ENCODE data around the gene CECR2.

Gene CECR2

GRCh38 chr22:17569971-17570511 lies 200.8 kb downstream of the CECR2 start:
- H2BK120ac ChIP-seq (ENCODE audit: insufficient read depth, low read length, poor library complexity) = no peak overlapping the region
- peak overlapping the region; percentile 49 for H3K9ac ChIP-seq (ENCODE audit: low read length)
- no peak overlapping the region for H3K27ac ChIP-seq (ENCODE audit: low read depth, low read length)
- H2BK5ac ChIP-seq (ENCODE audit: low read depth, low read length, poor library complexity) = no peak overlapping the region
- no peaks in the 10 kb centered on the region for H3K9me3 ChIP-seq (ENCODE audit: insufficient read depth, low read depth, low read length)
- H4K12ac ChIP-seq (ENCODE audit: low read depth, low read length) = no peak overlapping the region
- peaks cover 16 to 19% of the 10 kb centered on the region in 2 experiments for H3K4me1 ChIP-seq (ENCODE audit: control insufficient read depth in 1 of 2, insufficient read depth in 2 of 2, low read length in 2 of 2)
- no peaks in the 10 kb centered on the region for H3K27me3 ChIP-seq (ENCODE audit: insufficient read depth, low read length)
- H2BK12ac ChIP-seq (ENCODE audit: low read length) = no peak overlapping the region
- H3K18ac ChIP-seq (ENCODE audit: low read length) = no peak overlapping the region
- DNase-seq = no peak
- H3K4me3 ChIP-seq (ENCODE audit: low read depth, low read length) = no peak overlapping the region
- no peak overlapping the region for H2AK5ac ChIP-seq (ENCODE audit: low read length)
- H3K4ac ChIP-seq (ENCODE audit: low read depth, low read length) = no peak overlapping the region
- H3K36me3 ChIP-seq (ENCODE audit: control insufficient read depth in 1 of 2, insufficient read depth in 2 of 2, low read length in 2 of 2) = no peaks in the 10 kb centered on the region
- H3K23ac ChIP-seq (ENCODE audit: low read length) = no peak overlapping the region
- no peak overlapping the region for H3K4me2 ChIP-seq (ENCODE audit: low read length)
- H4K91ac ChIP-seq (ENCODE audit: low read depth, low read length) = no peak overlapping the region
- H3K14ac ChIP-seq (ENCODE audit: low read length) = no peak overlapping the region
- H3K79me2 ChIP-seq (ENCODE audit: control insufficient read depth, insufficient read depth, low read length, poor library complexity) = peaks cover 3% of the 10 kb centered on the region
- H4K8ac ChIP-seq (ENCODE audit: low read depth, low read length) = no peak overlapping the region
- no CpG with 5 or more reads among the region's 8 CpGs for WGBS (ENCODE audit: extremely low coverage, insufficient coverage, insufficient read length)
- H3K79me1 ChIP-seq (ENCODE audit: low read length) = no peaks in the 10 kb centered on the region
- H2AFZ ChIP-seq (ENCODE audit: insufficient read depth, low read length, poor library complexity) = no peak overlapping the region

- Histone ChIP-seq H4K12ac (ENCODE audit: low read depth, low read length) (no peak overlapping the region), H2AFZ (ENCODE audit: insufficient read depth, low read length, poor library complexity) (no peak overlapping the region)
These were observed 201.8 kb downstream of the CECR2 start for GRCh38 chr22:17570851-17571631.

GRCh38 chr22:17575151-17575550 lies 205.9 kb downstream of the CECR2 start:
- H3K9me3 ChIP-seq (ENCODE audit: insufficient read depth, low read depth, low read length) = no peaks in the 10 kb centered on the region
- no peak overlapping the region for H2AK5ac ChIP-seq (ENCODE audit: low read length)
- H3K18ac ChIP-seq (ENCODE audit: low read length) = no peak overlapping the region
- H3K36me3 ChIP-seq (ENCODE audit: control insufficient read depth in 1 of 2, insufficient read depth in 2 of 2, low read length in 2 of 2) = no peaks in the 10 kb centered on the region
- H3K27me3 ChIP-seq (ENCODE audit: insufficient read depth, low read length) = no peaks in the 10 kb centered on the region
- H3K27ac ChIP-seq (ENCODE audit: low read depth, low read length) = no peak overlapping the region
- H2AFZ ChIP-seq (ENCODE audit: insufficient read depth, low read length, poor library complexity) = no peak overlapping the region
- no peak overlapping the region for H2BK120ac ChIP-seq (ENCODE audit: insufficient read depth, low read length, poor library complexity)
- H4K12ac ChIP-seq (ENCODE audit: low read depth, low read length) = no peak overlapping the region
- H3K14ac ChIP-seq (ENCODE audit: low read length) = no peak overlapping the region
- WGBS (ENCODE audit: extremely low coverage, insufficient coverage, insufficient read length) = no CpG with 5 or more reads among the region's 5 CpGs
- no peak overlapping the region for H2BK12ac ChIP-seq (ENCODE audit: low read length)
- no peak for DNase-seq
- no peak overlapping the region for H3K4ac ChIP-seq (ENCODE audit: low read depth, low read length)
- H2BK5ac ChIP-seq (ENCODE audit: low read depth, low read length, poor library complexity) = no peak overlapping the region
- no peak overlapping the region for H4K91ac ChIP-seq (ENCODE audit: low read depth, low read length)
- H3K4me3 ChIP-seq (ENCODE audit: low read depth, low read length) = no peak overlapping the region
- no peak overlapping the region for H3K23ac ChIP-seq (ENCODE audit: low read length)
- no peaks in the 10 kb centered on the region for H3K79me1 ChIP-seq (ENCODE audit: low read length)
- H3K4me2 ChIP-seq (ENCODE audit: low read length) = no peak overlapping the region
- H3K4me1 ChIP-seq (ENCODE audit: control insufficient read depth in 1 of 2, insufficient read depth in 2 of 2, low read length in 2 of 2) = peaks cover 16 to 20% of the 10 kb centered on the region in 2 experiments
- H4K8ac ChIP-seq (ENCODE audit: low read depth, low read length) = no peak overlapping the region
- H3K79me2 ChIP-seq (ENCODE audit: control insufficient read depth, insufficient read depth, low read length, poor library complexity) = no peaks in the 10 kb centered on the region
- no peak overlapping the region for H3K9ac ChIP-seq (ENCODE audit: low read length)

More at GRCh38 chr22:17570851-17571631, 201.8 kb downstream of the CECR2 start:
- Histone ChIP-seq H2AK5ac (ENCODE audit: low read length) (no peak overlapping the region), H3K36me3 (ENCODE audit: control insufficient read depth in 1 of 2, insufficient read depth in 2 of 2, low read length in 2 of 2) (no peaks in the 10 kb centered on the region), H3K9me3 (ENCODE audit: insufficient read depth, low read depth, low read length) (no peaks in the 10 kb centered on the region), H3K27me3 (ENCODE audit: insufficient read depth, low read length) (no peaks in the 10 kb centered on the region), H3K79me1 (ENCODE audit: low read length) (no peaks in the 10 kb centered on the region), H3K79me2 (ENCODE audit: control insufficient read depth, insufficient read depth, low read length, poor library complexity) (peaks cover under 1% of the 10 kb centered on the region), H3K18ac (ENCODE audit: low read length) (no peak overlapping the region), H3K14ac (ENCODE audit: low read length) (no peak overlapping the region), H4K8ac (ENCODE audit: low read depth, low read length) (no peak overlapping the region), H2BK5ac (ENCODE audit: low read depth, low read length, poor library complexity) (no peak overlapping the region), H2BK120ac (ENCODE audit: insufficient read depth, low read length, poor library complexity) (no peak overlapping the region), H3K4me2 (ENCODE audit: low read length) (no peak overlapping the region), H3K23ac (ENCODE audit: low read length) (no peak overlapping the region), H3K4ac (ENCODE audit: low read depth, low read length) (no peak overlapping the region), H3K9ac (ENCODE audit: low read length) (no peak overlapping the region), H2BK12ac (ENCODE audit: low read length) (no peak overlapping the region), H3K4me3 (ENCODE audit: low read depth, low read length) (no peak overlapping the region), H4K91ac (ENCODE audit: low read depth, low read length) (peak overlapping the region; percentile 9), H3K27ac (ENCODE audit: low read depth, low read length) (no peak overlapping the region), H3K4me1 (ENCODE audit: control insufficient read depth in 1 of 2, insufficient read depth in 2 of 2, low read length in 2 of 2) (peaks cover 16 to 20% of the 10 kb centered on the region in 2 experiments)
- peak in 1 of 2 donors; percentile 33 for DNase-seq
- no CpG with 5 or more reads among the region's 21 CpGs for WGBS (ENCODE audit: extremely low coverage, insufficient coverage, insufficient read length)

- Histone ChIP-seq H2BK5ac (ENCODE audit: low read depth, low read length, poor library complexity) (no peak overlapping the region), H3K27ac (ENCODE audit: low read depth, low read length) (no peak overlapping the region), H3K23ac (ENCODE audit: low read length) (no peak overlapping the region), H2AK5ac (ENCODE audit: low read length) (no peak overlapping the region), H4K12ac (ENCODE audit: low read depth, low read length) (no peak overlapping the region), H3K9me3 (ENCODE audit: insufficient read depth, low read depth, low read length) (no peaks in the 10 kb centered on the region), H3K14ac (ENCODE audit: low read length) (no peak overlapping the region), H3K4me3 (ENCODE audit: low read depth, low read length) (no peak overlapping the region), H3K79me2 (ENCODE audit: control insufficient read depth, insufficient read depth, low read length, poor library complexity) (no peaks in the 10 kb centered on the region), H2BK12ac (ENCODE audit: low read length) (no peak overlapping the region), H3K4me1 (ENCODE audit: control insufficient read depth in 1 of 2, insufficient read depth in 2 of 2, low read length in 2 of 2) (peaks cover 14 to 16% of the 10 kb centered on the region in 2 experiments), H3K18ac (ENCODE audit: low read length) (no peak overlapping the region), H4K8ac (ENCODE audit: low read depth, low read length) (no peak overlapping the region), H2AFZ (ENCODE audit: insufficient read depth, low read length, poor library complexity) (no peak overlapping the region), H3K36me3 (ENCODE audit: control insufficient read depth in 1 of 2, insufficient read depth in 2 of 2, low read length in 2 of 2) (no peaks in the 10 kb centered on the region), H3K27me3 (ENCODE audit: insufficient read depth, low read length) (no peaks in the 10 kb centered on the region), H3K4ac (ENCODE audit: low read depth, low read length) (no peak overlapping the region), H2BK120ac (ENCODE audit: insufficient read depth, low read length, poor library complexity) (no peak overlapping the region), H3K9ac (ENCODE audit: low read length) (no peak overlapping the region), H4K91ac (ENCODE audit: low read depth, low read length) (no peak overlapping the region), H3K4me2 (ENCODE audit: low read length) (no peak overlapping the region), H3K79me1 (ENCODE audit: low read length) (no peaks in the 10 kb centered on the region)
- no CpG with 5 or more reads among the region's 4 CpGs for WGBS (ENCODE audit: extremely low coverage, insufficient coverage, insufficient read length)
- no peak for DNase-seq
These were observed 206.4 kb downstream of the CECR2 start for GRCh38 chr22:17575681-17576080.
